GM12878 (cell line): ENCODE measurements around the gene C2CD4D. TPM values are rescaled to one million over a fixed set of nuclear protein-coding genes. Genes with fewer than 3 reads are reported as not detected.

ENCODE experiments used
- ATAC-seq: fragments of 200-7000 bp; cut with Tn5 transposase; 3 replicates; pipeline ENCODE4 v1.9.1; 2020; ENCODE audit warnings: mild to moderate bottlenecking, moderate library complexity
- BruUV-seq: library from RNA; stranded (reverse); fragments of 400-500 nt; replicated peaks from 2 replicates; lab custom pipeline; 2021; lab: Mats Ljungman, UMichigan
- CTCF ChIA-PET: fragments of 300-600 bp; sonication (Branson Sonifier 250); formaldehyde crosslinking; extraction: SDS; loops from one replicate; lab custom pipeline; 2021; ENCODE audit warnings: inconsistent platforms; lab: Yijun Ruan, JAX
- POLR2A ChIA-PET: fragments of 350-600 bp; formaldehyde crosslinking; extraction: SDS; loops from one replicate; lab custom pipeline; 2021; ENCODE audit warnings: inconsistent platforms; lab: Charles Lee
- RAD21 ChIA-PET: fragments of 300-600 bp; sonication (Branson Sonifier 250); formaldehyde crosslinking; loops from one replicate; lab custom pipeline; 2023; ENCODE audit warnings: antibody characterized with exemption; ENCODE audit not compliant: unreplicated experiment; lab: Charles Lee
- SMC1A ChIA-PET: fragments of 300-600 bp; sonication (Branson Sonifier 250); formaldehyde crosslinking; loops from one replicate; lab custom pipeline; 2023; ENCODE audit not compliant: unreplicated experiment, uncharacterized antibody; lab: Charles Lee
- DNase-seq: peaks from one replicate; pipeline ENCODE4 v3.0.0-alpha.2; 2011; ENCODE audit warnings: low read depth, low spot score
- FAIRE-seq: peaks from 3 replicates; lab custom pipeline; 2011; peaks lifted over from hg19 to GRCh38; lab: Jason Lieb, UNC
- H2AFZ ChIP-seq: 2 replicates; pipeline ENCODE4 v1.6.0; 2011; ENCODE audit warnings: low read depth, low read length, control low read depth; ENCODE audit not compliant: control insufficient read depth
- H3K27ac ChIP-seq: 2 replicates; pipeline ENCODE4 v1.5.1; 2011; ENCODE audit warnings: control low read depth; ENCODE audit not compliant: control insufficient read depth, insufficient read depth
- H3K27me3 ChIP-seq, 2 experiments: replicated peaks in 1 of 2; 2 replicates each; pipeline versions ENCODE4 v1.6.0 to v1.6.1; 2011; ENCODE audit warnings: low read length in 1 of 2; ENCODE audit not compliant: control insufficient read depth in 2 of 2, insufficient read depth in 2 of 2
- H3K36me3 ChIP-seq, 2 experiments: 2 replicates each; pipeline ENCODE4 v1.5.1; 2011; ENCODE audit warnings: low read length in 1 of 2; ENCODE audit not compliant: control insufficient read depth in 2 of 2, insufficient read depth in 2 of 2
- H3K4me1 ChIP-seq: 2 replicates; pipeline ENCODE4 v1.6.1; 2011; ENCODE audit warnings: mild to moderate bottlenecking, low read length, moderate library complexity, mixed read lengths; ENCODE audit not compliant: control insufficient read depth, insufficient read depth
- H3K4me2 ChIP-seq: 2 replicates; pipeline ENCODE4 v1.6.0; 2011; ENCODE audit warnings: control low read depth; ENCODE audit not compliant: control insufficient read depth, insufficient read depth
- H3K4me3 ChIP-seq: fragments of 200-600 bp; sonication (generic); 2 replicates; pipeline ENCODE4 v1.5.1; 2016
- H3K79me2 ChIP-seq: 2 replicates; pipeline ENCODE4 v1.6.0; 2011; ENCODE audit warnings: low read length; ENCODE audit not compliant: control insufficient read depth, insufficient read depth
- H3K9ac ChIP-seq: 2 replicates; pipeline ENCODE4 v1.8.0; 2011; ENCODE audit warnings: low read length, control low read depth, mixed read lengths; ENCODE audit not compliant: control insufficient read depth, insufficient read depth
- H3K9me3 ChIP-seq: replicated peaks from 3 replicates; pipeline ENCODE4 v1.5.1; 2011; ENCODE audit warnings: mild to moderate bottlenecking, low read length; ENCODE audit not compliant: control insufficient read depth, insufficient read depth
- H4K20me1 ChIP-seq: 2 replicates; pipeline ENCODE4 v1.6.0; 2011; ENCODE audit not compliant: control insufficient read depth, insufficient read depth
- BMI1 ChIP-seq: fragments of 450-650 bp; IDR thresholded peaks from 2 replicates; pipeline ENCODE4 v1.6.1; 2016; ENCODE audit warnings: mild to moderate bottlenecking, moderate library complexity, borderline replicate concordance
- CHD1 ChIP-seq: IDR thresholded peaks from 2 replicates; pipeline ENCODE4 v1.6.1; 2012; ENCODE audit warnings: low read depth, low read length, improper control_type of control experiment
- CHD2 ChIP-seq: IDR thresholded peaks from 2 replicates; pipeline ENCODE4 v1.6.1; 2011; ENCODE audit warnings: low read depth, low read length, improper control_type of control experiment, borderline replicate concordance
- FOXM1 ChIP-seq: IDR thresholded peaks from 2 replicates; pipeline ENCODE4 v1.6.1; 2012; ENCODE audit warnings: low read depth, mild to moderate bottlenecking, inconsistent platforms, low read length, moderate library complexity
- GABPA ChIP-seq: IDR thresholded peaks from 2 replicates; pipeline ENCODE4 v1.6.1; 2014; ENCODE audit warnings: antibody characterized with exemption, low read depth, mild to moderate bottlenecking, inconsistent platforms
- JUNB ChIP-seq: IDR thresholded peaks from 2 replicates; pipeline ENCODE4 v1.6.1; 2016; ENCODE audit warnings: antibody characterized with exemption, mild to moderate bottlenecking
- NR2F1 ChIP-seq: fragments of 450-650 bp; conservative IDR thresholded peaks from 2 replicates; pipeline ENCODE4 v1.6.1; 2017; ENCODE audit warnings: mild to moderate bottlenecking
- RB1 ChIP-seq: fragments of 450-650 bp; formaldehyde crosslinking; IDR thresholded peaks from 2 replicates; pipeline ENCODE4 v1.6.1; 2017; ENCODE audit warnings: mild to moderate bottlenecking, borderline replicate concordance
- RUNX3 ChIP-seq: IDR thresholded peaks from 2 replicates; pipeline ENCODE4 v1.6.1; 2012; ENCODE audit warnings: low read length, inconsistent platforms
- TBL1XR1 ChIP-seq: IDR thresholded peaks from 2 replicates; pipeline ENCODE4 v1.6.1; 2012; ENCODE audit warnings: low read depth, low read length, improper control_type of control experiment
- WGBS: methylation state at CpG from one replicate; pipeline ENCODE4 v1.1.6; 2016; ENCODE audit warnings: low lambda C conversion rate; ENCODE audit not compliant: insufficient replicate concordance, insufficient coverage; ENCODE audit errors: missing lambda C conversion rate; 5-methylcytosine and 5-hydroxymethylcytosine counted together
- in situ Hi-C: fragments of 300-500 bp; cut with MboI; formaldehyde crosslinking; loops from 9 replicates; pipeline ENCODE4 v1.14.3; 2018; ENCODE audit warnings: mixed read lengths
- intact Hi-C: fragments of 100-400 bp; cut with micrococcal nuclease; formaldehyde crosslinking; loops from one replicate; pipeline ENCODE4 v1.14.2; 2022; ENCODE audit not compliant: unreplicated experiment
- polyA plus RNA-seq, 11 experiments: library from polyadenylated mRNA; depleted of rRNA in 4 of 11; unstranded in 6 of 11; stranded (reverse) in 5 of 11; fragments of >200 nt; fragmentation: Nextera tagmentation in 4 of 11; fragmentation: Illumina TruSeq in 1 of 11; extraction: Ambion mirVana in 4 of 11; extraction: Trizol in 1 of 11; gene quantifications; 1 replicate in 1 of 11; 2 replicates in 10 of 11; pipeline versions ENCODE4 v1.2.1 to v1.2.3, GENCODE V29; 2011 to 2016; ENCODE audit warnings: inconsistent platforms in 2 of 11, missing spikeins in 2 of 11, low read depth in 1 of 11
- total RNA-seq, 4 experiments: library from RNA; depleted of rRNA in 3 of 4; stranded (reverse); fragments of >200 nt in 3 of 4; fragmentation: Illumina TruSeq in 1 of 4; extraction: Trizol in 1 of 4; gene quantifications; 2 replicates each; pipeline versions ENCODE4 v1.2.1 to v1.2.3, GENCODE V29; 2013 to 2021
- TF ChIP-seq, protein P1 (sequence below): fragments of 450-650 bp; IDR thresholded peaks from 2 replicates; pipeline ENCODE4 v1.6.1; 2017; ENCODE audit warnings: borderline replicate concordance
- TF ChIP-seq, protein P2 (sequence below): fragments of 150-350 bp; IDR thresholded peaks from 2 replicates; pipeline ENCODE4 v1.6.1; 2014; ENCODE audit warnings: mild to moderate bottlenecking, low read depth, low read length
- TF ChIP-seq, protein P3 (sequence below): fragments of 450-650 bp; IDR thresholded peaks from 2 replicates; pipeline ENCODE4 v1.6.1; 2018; ENCODE audit warnings: mild to moderate bottlenecking, low read depth, moderate library complexity; ENCODE audit not compliant: partially characterized antibody
- TF ChIP-seq, protein P4 (sequence below): IDR thresholded peaks from 2 replicates; pipeline ENCODE4 v1.6.1; 2011; ENCODE audit warnings: low read depth, low read length, improper control_type of control experiment, borderline replicate concordance

Gene C2CD4D
- total and polyA plus RNA-seq, 10 of the 15 experiments (the other 5 are each of a cell fraction or from before 2014, with no cell fraction given) = 0.03 to 0.67 (median 0.13) TPM; not detected in 4

DNA sequence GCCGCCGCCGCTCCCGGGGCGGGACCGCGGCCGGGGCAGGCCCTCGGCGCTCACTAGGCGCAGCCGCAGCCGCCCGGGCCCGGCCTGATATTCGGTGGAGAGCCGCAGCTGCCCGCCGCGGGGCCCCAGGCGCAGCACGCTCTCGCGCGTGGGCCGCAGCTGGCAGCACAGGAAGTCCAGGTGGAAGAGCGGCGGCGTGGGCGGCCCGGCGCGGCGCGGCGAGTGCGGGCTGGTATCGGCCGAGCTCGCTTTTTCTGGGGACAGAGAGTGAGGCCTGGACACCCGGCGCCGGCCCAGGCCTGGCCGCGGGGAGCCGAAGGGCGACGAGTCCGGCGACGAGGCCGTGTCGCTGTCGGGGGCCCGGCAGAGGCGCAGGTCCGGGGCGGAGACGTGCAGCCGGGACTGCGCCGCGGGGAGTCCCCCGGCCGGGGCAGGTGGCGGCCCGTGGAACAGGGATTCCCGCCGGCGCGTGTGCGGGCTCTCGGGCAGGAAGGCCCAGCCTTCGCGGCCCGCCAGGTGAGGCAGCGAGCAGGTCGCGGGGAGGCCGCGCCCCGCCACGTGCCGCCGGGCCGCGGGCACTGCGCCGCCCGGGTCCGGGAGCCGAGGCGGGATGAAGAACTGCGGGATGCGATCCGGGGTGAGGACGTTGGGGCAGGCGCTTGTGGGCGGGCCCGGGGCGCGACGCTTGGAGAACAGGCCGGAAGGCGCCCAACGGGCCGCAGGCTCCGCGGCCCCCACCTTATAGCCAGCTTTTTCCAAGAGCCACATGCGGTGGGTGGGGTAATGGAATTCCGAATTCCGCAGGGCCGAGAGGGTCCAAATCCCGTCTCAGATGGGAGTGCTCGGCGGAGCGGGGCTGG, 1.2 kb downstream of the C2CD4D start (continued):
- TF ChIP-seq RB1 (no peak; the same call in 1 of the 2 replicates), FOXM1 (no peak), RUNX3 (no peak), NR2F1 (peak; percentile 46; the same call in 1 of the 2 replicates)

DNA sequence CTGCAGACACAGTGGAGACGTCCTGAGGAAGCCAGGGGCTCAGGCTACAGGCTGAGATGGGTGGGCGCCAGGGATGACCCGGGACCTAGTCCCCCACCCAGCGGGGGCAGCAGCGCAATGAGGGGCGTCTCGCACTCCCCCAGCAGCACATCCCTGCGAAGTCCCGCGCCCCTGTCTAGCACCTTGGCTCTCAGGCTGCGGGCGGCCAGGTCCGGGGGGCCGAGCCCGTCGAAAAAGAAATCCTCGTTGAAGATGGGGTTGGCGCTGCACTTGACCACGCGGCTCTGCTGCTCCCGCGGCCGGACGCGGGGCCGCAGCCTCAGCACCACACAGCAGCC, 1.8 kb downstream of the C2CD4D start:
- no peaks in the 10 kb centered on the region for H3K36me3 ChIP-seq
- DNase-seq (no peak), ATAC-seq (no peak), FAIRE-seq (no peak)
- ChIA-PET SMC1A (interaction anchor here (1.5 to 3.8 kb wide), 3 partner anchors 9 to 244 kb away, joined by 7 to 16 read pairs (median 12); no protein-coding TSS in a partner anchor), POLR2A (no interaction called here), CTCF (interaction anchor here (0.7 to 2.7 kb wide), 4 partner anchors 8 to 272 kb away, joined by 3 to 20 read pairs (median 3); no protein-coding TSS in a partner anchor), RAD21 (interaction anchor here (1.0 to 1.2 kb wide), 2 partner anchors 8 to 21 kb away, joined by 3 to 4 read pairs; no protein-coding TSS in a partner anchor)
- intact Hi-C loops (loop anchor here (2.0 to 10.0 kb wide), 3 partner anchors 123 to 303 kb away; partner anchors contain the start of gene CELF3), in situ Hi-C loops (loop anchor here (5.0 to 10.0 kb wide), 3 partner anchors 246 to 543 kb away; no protein-coding TSS in a partner anchor)
- H3K9ac ChIP-seq = no peak overlapping the region; the same call in 1 of the 2 replicates
- no TSS peak for BruUV-seq
- no peaks in the 10 kb centered on the region for H3K79me2 ChIP-seq
- WGBS = 6% methylated on average over 26 of the region's 26 CpGs
- peaks cover 10% of the 10 kb centered on the region; the same call in 1 of the 2 replicates for H3K4me1 ChIP-seq
- H3K4me2 ChIP-seq = peak overlapping the region; percentile 72
- peaks cover 5% of the 10 kb centered on the region; the same call in 1 of the 2 replicates for H4K20me1 ChIP-seq
- H3K9me3 ChIP-seq = no peaks in the 10 kb centered on the region
- no peak overlapping the region for H3K27ac ChIP-seq
- peak overlapping the region; percentile 15 for H2AFZ ChIP-seq
- peak overlapping the region; percentile 42; the same call in 1 of the 2 replicates for H3K4me3 ChIP-seq
- peaks cover 0 to 8% of the 10 kb centered on the region in 2 experiments for H3K27me3 ChIP-seq
- TF ChIP-seq GABPA (no peak), BMI1 (no peak), RB1 (no peak), RUNX3 (no peak), CHD2 (no peak), TBL1XR1 (no peak), CHD1 (no peak), JUNB (no peak)
- TF ChIP-seq, protein P1, sequence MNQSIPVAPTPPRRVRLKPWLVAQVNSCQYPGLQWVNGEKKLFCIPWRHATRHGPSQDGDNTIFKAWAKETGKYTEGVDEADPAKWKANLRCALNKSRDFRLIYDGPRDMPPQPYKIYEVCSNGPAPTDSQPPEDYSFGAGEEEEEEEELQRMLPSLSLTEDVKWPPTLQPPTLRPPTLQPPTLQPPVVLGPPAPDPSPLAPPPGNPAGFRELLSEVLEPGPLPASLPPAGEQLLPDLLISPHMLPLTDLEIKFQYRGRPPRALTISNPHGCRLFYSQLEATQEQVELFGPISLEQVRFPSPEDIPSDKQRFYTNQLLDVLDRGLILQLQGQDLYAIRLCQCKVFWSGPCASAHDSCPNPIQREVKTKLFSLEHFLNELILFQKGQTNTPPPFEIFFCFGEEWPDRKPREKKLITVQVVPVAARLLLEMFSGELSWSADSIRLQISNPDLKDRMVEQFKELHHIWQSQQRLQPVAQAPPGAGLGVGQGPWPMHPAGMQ = no peak
- TF ChIP-seq, protein P2, sequence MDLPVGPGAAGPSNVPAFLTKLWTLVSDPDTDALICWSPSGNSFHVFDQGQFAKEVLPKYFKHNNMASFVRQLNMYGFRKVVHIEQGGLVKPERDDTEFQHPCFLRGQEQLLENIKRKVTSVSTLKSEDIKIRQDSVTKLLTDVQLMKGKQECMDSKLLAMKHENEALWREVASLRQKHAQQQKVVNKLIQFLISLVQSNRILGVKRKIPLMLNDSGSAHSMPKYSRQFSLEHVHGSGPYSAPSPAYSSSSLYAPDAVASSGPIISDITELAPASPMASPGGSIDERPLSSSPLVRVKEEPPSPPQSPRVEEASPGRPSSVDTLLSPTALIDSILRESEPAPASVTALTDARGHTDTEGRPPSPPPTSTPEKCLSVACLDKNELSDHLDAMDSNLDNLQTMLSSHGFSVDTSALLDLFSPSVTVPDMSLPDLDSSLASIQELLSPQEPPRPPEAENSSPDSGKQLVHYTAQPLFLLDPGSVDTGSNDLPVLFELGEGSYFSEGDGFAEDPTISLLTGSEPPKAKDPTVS = no peak
- TF ChIP-seq, protein P3, sequence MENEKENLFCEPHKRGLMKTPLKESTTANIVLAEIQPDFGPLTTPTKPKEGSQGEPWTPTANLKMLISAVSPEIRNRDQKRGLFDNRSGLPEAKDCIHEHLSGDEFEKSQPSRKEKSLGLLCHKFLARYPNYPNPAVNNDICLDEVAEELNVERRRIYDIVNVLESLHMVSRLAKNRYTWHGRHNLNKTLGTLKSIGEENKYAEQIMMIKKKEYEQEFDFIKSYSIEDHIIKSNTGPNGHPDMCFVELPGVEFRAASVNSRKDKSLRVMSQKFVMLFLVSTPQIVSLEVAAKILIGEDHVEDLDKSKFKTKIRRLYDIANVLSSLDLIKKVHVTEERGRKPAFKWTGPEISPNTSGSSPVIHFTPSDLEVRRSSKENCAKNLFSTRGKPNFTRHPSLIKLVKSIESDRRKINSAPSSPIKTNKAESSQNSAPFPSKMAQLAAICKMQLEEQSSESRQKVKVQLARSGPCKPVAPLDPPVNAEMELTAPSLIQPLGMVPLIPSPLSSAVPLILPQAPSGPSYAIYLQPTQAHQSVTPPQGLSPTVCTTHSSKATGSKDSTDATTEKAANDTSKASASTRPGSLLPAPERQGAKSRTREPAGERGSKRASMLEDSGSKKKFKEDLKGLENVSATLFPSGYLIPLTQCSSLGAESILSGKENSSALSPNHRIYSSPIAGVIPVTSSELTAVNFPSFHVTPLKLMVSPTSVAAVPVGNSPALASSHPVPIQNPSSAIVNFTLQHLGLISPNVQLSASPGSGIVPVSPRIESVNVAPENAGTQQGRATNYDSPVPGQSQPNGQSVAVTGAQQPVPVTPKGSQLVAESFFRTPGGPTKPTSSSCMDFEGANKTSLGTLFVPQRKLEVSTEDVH = no peak
- TF ChIP-seq, protein P4, sequence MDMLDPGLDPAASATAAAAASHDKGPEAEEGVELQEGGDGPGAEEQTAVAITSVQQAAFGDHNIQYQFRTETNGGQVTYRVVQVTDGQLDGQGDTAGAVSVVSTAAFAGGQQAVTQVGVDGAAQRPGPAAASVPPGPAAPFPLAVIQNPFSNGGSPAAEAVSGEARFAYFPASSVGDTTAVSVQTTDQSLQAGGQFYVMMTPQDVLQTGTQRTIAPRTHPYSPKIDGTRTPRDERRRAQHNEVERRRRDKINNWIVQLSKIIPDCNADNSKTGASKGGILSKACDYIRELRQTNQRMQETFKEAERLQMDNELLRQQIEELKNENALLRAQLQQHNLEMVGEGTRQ = no peak
